Central memory CD8-positive, alpha-beta T cell (primary cell): ENCODE results near the gene PTGDS.
A peak's percentile ranks its signal among the peaks of the same experiment; 100 is the strongest.

Source experiments
- ATAC-seq: fragments of 150-1000 bp; cut with Tn5 transposase; replicated peaks from 2 replicates; pipeline ENCODE4 v1.10.0; 2022; ENCODE audit warnings: mild to moderate bottlenecking, moderate FRiP score, moderate number of reproducible peaks; ENCODE audit not compliant: poor library complexity, severe bottlenecking; ENCODE audit errors: extremely low read depth
- DNase-seq, 2 donors: peaks; one replicate each; pipeline ENCODE4 v3.0.0; 2021; ENCODE audit warnings: low spot score in 2 of 2
- H3K27ac Mint-ChIP-seq: one replicate; pipeline ENCODE4 v1.8.0; 2022; ENCODE audit warnings: low read depth, mild to moderate bottlenecking, moderate library complexity, mixed read lengths
- H3K27me3 Mint-ChIP-seq: one replicate; pipeline ENCODE4 v1.8.0; 2022; ENCODE audit warnings: mixed read lengths
- H3K36me3 Mint-ChIP-seq: one replicate; pipeline ENCODE4 v1.8.0; 2022; ENCODE audit warnings: mild to moderate bottlenecking, moderate library complexity, mixed read lengths; ENCODE audit not compliant: insufficient read depth
- H3K4me1 Mint-ChIP-seq: one replicate; pipeline ENCODE4 v1.8.0; 2022; ENCODE audit warnings: mixed read lengths
- H3K4me3 Mint-ChIP-seq: one replicate; pipeline ENCODE4 v1.8.0; 2022; ENCODE audit warnings: mild to moderate bottlenecking, moderate library complexity, mixed read lengths
- H3K9me3 Mint-ChIP-seq: one replicate; pipeline ENCODE4 v1.8.0; 2022; ENCODE audit warnings: mixed read lengths

Gene PTGDS

GRCh38 chr9:136955943-136956335 is 21.4 kb upstream of the PTGDS start:
- Mint-ChIP-seq H3K4me1 (peaks cover 35% of the 10 kb centered on the region), H3K27ac (no peak overlapping the region), H3K36me3 (peaks cover 2% of the 10 kb centered on the region)

DNA sequence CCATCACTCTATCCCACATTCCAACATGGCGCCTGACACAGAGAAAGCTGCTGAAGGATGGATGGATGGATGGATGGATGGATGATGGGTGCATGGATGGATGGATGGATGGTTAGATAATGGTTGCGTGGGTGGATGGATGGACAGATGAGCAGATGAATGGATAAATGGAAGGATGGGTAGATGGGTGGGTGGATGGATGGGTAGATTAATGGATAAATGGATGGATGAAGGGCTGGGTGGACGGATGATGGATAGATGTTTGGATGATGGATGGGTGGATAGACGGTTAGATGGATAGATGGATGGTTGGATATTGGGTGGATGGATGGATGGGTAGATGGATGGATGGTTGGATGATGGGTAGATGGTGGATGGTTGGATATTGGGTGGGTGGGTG is 20.7 kb upstream of the PTGDS start:
- Mint-ChIP-seq H3K36me3 (peaks cover 2% of the 10 kb centered on the region), H3K4me3 (no peak overlapping the region), H3K4me1 (peaks cover 40% of the 10 kb centered on the region), H3K27ac (no peak overlapping the region), H3K9me3 (no peaks in the 10 kb centered on the region), H3K27me3 (no peaks in the 10 kb centered on the region)
- DNase-seq (no peak), ATAC-seq (no peak)

More at GRCh38 chr9:136955943-136956335, 21.4 kb upstream of the PTGDS start:
- Mint-ChIP-seq H3K4me3 (no peak overlapping the region), H3K27me3 (no peaks in the 10 kb centered on the region), H3K9me3 (no peaks in the 10 kb centered on the region)
- ATAC-seq (no peak), DNase-seq (no peak)

DNA sequence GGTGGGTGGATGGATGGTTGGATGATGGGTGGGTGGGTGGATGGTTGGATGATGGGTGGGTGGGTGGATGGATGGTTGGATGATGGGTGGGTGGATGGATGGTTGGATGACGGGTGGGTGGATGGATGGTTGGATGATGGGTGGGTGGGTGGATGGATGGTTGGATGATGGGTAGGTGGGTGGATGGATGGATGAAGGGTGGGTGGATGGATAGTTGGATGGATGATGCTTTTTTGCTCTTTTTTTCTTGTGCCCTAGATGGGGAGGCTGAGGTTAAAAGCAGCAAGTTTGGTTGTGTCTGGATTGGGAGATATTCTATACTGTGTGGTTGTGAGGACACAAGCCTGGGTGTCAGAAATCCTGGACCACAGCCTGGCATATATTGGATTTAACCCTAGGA is 19.8 kb upstream of the PTGDS start:
- Mint-ChIP-seq H3K4me1 (peaks cover 47% of the 10 kb centered on the region), H3K36me3 (peaks cover 2% of the 10 kb centered on the region), H3K9me3 (no peaks in the 10 kb centered on the region), H3K27me3 (no peaks in the 10 kb centered on the region), H3K27ac (no peak overlapping the region), H3K4me3 (no peak overlapping the region)
- no peak for ATAC-seq
- no peak for DNase-seq

DNA sequence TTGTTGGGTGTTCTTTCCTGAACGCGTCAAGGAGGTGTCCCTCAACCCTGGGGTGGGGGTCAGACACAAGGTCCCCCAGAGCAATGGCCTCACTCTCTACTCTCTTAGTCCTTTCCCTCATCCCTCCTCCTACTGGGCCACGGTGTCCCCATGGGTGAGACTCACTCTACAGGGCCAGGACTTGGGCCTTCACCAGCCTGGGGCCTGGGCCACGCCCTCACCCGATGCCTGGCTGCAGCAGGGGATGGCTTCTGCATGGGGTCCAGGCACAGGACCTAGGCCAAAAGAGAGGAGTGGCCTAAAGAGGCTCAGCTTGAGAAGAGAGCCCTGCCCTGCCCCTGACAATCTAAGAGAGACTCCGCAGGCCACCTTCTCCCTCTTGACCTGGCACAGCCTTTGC is 19.4 kb upstream of the PTGDS start:
- H3K27me3 Mint-ChIP-seq: no peaks in the 10 kb centered on the region
- no peak overlapping the region for H3K27ac Mint-ChIP-seq
- H3K4me3 Mint-ChIP-seq: no peak overlapping the region
- no peak for ATAC-seq
- peaks cover 51% of the 10 kb centered on the region for H3K4me1 Mint-ChIP-seq
- no peak for DNase-seq
- peaks cover 2% of the 10 kb centered on the region for H3K36me3 Mint-ChIP-seq
- no peaks in the 10 kb centered on the region for H3K9me3 Mint-ChIP-seq

DNA sequence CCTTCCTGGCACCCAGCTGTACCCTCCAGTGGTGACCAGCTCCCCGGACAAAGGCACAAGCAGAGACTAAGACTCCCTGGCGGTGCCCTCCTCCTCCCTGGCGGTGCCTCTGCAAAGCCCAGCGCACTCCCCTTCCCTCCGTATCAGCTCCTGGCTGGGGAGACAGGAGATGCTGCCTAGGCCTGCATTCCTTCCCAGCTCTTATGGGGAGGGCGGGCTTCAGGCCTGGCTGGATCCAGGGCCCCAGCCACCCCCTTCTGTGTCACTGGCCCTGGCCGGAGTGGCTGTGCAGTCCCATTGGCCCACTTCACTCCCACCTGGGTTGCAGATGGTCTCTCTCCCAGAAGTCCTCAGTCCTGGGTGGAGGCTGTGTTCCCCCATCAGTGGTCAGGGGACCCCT is 18.8 kb upstream of the PTGDS start:
- Mint-ChIP-seq H3K27ac (no peak overlapping the region), H3K4me3 (no peak overlapping the region), H3K27me3 (no peaks in the 10 kb centered on the region), H3K36me3 (peaks cover 2% of the 10 kb centered on the region), H3K4me1 (peaks cover 56% of the 10 kb centered on the region), H3K9me3 (no peaks in the 10 kb centered on the region)
- ATAC-seq (no peak), DNase-seq (no peak)

DNA sequence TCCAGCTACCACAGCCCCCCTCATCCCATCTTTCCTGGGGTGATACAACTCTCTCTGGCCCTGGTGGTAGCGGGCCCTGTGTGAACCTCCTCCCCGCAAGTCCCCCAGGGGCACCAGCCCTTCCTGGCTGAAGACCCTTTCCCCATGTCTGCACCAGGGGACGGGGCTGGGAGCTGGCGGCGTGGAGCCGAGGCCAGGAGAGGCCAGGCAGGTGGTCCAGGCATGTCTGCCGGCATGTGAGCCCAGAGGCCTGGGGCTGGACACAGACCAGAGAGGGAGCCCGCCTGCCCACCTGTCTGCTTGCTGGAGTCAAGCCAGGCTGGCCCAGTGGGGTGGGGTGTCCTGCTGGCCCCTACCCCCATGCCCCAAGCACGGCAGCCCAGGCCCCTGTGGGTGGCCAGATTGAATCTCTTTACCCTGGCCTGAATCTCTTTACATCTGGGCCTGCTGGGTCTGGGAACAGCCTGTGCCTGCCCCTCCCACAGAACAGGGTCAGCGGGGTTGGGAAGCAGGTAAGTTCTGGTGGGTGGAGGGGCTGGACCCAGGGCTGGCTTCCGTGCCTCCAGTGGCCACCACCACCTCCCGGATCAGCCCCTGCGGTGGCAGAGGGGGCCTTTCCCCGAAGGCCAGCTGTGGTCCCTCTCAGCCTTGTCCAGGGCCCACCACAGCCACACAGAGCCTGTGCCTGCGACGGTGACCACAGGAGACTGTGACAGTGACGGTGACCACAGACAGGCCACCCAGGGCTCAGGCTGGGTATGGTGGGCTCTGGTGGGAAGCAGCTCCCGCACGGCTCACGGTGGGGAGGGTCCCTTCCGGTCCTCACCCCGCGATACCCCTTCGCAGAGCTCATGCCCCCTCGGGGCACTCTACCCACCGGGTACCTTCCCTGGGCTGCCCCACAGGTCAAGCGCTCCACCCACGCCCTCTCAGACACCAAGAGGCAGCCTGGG is 18.1 kb upstream of the PTGDS start:
- H3K27me3 Mint-ChIP-seq: no peaks in the 10 kb centered on the region
- no peaks in the 10 kb centered on the region for H3K9me3 Mint-ChIP-seq
- peaks cover 56% of the 10 kb centered on the region for H3K4me1 Mint-ChIP-seq
- peaks cover 2% of the 10 kb centered on the region for H3K36me3 Mint-ChIP-seq
- no peak for DNase-seq
- H3K4me3 Mint-ChIP-seq: peak overlapping the region; percentile 76
- ATAC-seq: no peak
- H3K27ac Mint-ChIP-seq: peak overlapping the region; percentile 87

DNA sequence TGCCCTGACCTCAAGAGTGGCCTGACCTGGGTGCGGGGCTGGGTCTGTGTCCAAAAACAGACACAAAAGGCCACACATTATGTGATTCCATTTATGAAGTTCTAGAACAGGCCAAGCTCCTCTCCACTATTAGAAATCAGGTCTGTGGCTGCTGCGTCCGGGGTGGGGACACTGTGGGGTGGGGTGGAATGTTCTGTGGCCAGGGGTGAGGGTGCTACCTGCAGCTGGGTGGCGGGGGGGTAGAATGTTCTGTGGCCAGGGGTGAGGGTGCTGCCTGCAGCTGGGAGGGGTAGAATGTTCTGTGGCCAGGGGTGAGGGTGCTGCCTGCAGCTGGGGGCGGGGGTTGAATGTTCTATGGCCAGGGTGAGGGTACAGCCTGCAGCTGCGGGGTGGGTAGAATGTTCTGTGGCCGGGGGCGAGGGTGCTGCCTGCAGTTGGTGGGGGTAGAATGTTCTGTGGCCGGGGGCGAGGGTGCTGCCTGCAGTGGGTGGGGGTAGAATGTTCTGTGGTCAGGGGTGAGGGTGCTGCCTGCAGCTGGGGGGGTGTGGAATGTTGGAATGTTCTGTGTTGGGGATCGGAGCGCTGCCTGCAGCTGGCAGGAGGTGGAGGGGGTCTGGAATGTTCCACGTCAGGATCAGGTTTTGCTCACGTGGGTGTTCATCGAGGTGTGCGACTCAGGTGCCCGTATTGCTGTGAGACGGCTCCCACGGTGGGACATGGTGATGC is 16.9 kb upstream of the PTGDS start:
- H3K27me3 Mint-ChIP-seq: no peaks in the 10 kb centered on the region
- peak overlapping the region; percentile 87 for H3K27ac Mint-ChIP-seq
- ATAC-seq (peak; percentile 87), DNase-seq (peak in 1 of 2 donors; percentile 58)
- no peaks in the 10 kb centered on the region for H3K9me3 Mint-ChIP-seq
- peak overlapping the region; percentile 76 for H3K4me3 Mint-ChIP-seq
- H3K36me3 Mint-ChIP-seq: peaks cover 2% of the 10 kb centered on the region
- H3K4me1 Mint-ChIP-seq: peaks cover 57% of the 10 kb centered on the region

- H3K27me3 Mint-ChIP-seq: no peaks in the 10 kb centered on the region
- H3K4me1 Mint-ChIP-seq: peaks cover 62% of the 10 kb centered on the region
- ATAC-seq: no peak
- H3K9me3 Mint-ChIP-seq: no peaks in the 10 kb centered on the region
- DNase-seq: no peak
- H3K27ac Mint-ChIP-seq: no peak overlapping the region
- H3K4me3 Mint-ChIP-seq: peak overlapping the region; percentile 76
- H3K36me3 Mint-ChIP-seq: peaks cover 5% of the 10 kb centered on the region
Measured at GRCh38 chr9:136960938-136961275, 16.4 kb upstream of the PTGDS start.

GRCh38 chr9:136961279-136962065 is 15.8 kb upstream of the PTGDS start:
- H3K4me1 Mint-ChIP-seq: peaks cover 67% of the 10 kb centered on the region
- DNase-seq (no peak), ATAC-seq (no peak)
- H3K27ac Mint-ChIP-seq: peak overlapping the region; percentile 65
- peak overlapping the region; percentile 76 for H3K4me3 Mint-ChIP-seq
- H3K27me3 Mint-ChIP-seq: no peaks in the 10 kb centered on the region
- H3K36me3 Mint-ChIP-seq: peaks cover 7% of the 10 kb centered on the region
- H3K9me3 Mint-ChIP-seq: no peaks in the 10 kb centered on the region

DNA sequence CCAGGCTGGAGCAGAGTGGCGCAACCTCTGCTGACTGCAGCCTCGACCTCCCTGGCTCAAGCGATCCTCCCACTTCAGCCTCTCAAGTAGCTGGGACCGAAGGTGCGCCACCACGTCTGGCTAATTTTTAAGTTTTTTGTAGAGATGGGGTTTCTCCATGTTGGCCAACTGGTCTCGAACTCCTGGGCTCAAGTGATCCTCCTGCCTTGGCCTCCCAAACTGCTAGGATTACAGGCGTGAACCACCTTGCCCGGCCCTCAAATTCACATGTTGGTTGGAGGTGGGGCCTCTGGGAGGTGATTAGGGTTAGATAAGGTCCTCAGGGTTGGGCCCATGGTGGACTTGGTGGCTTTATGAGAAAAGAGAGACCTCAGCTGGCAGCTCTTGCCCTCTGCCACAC is 15.1 kb upstream of the PTGDS start:
- no peaks in the 10 kb centered on the region for H3K27me3 Mint-ChIP-seq
- peaks cover 8% of the 10 kb centered on the region for H3K36me3 Mint-ChIP-seq
- peak overlapping the region; percentile 25 for H3K4me3 Mint-ChIP-seq
- ATAC-seq: no peak
- peaks cover 71% of the 10 kb centered on the region for H3K4me1 Mint-ChIP-seq
- DNase-seq: no peak
- no peaks in the 10 kb centered on the region for H3K9me3 Mint-ChIP-seq
- H3K27ac Mint-ChIP-seq: peak overlapping the region; percentile 65

- ATAC-seq (no peak), DNase-seq (no peak)
- no peak overlapping the region for H3K27ac Mint-ChIP-seq
- H3K36me3 Mint-ChIP-seq: peaks cover 11% of the 10 kb centered on the region
- no peaks in the 10 kb centered on the region for H3K27me3 Mint-ChIP-seq
- H3K4me3 Mint-ChIP-seq: peak overlapping the region; percentile 13
- no peaks in the 10 kb centered on the region for H3K9me3 Mint-ChIP-seq
- peaks cover 72% of the 10 kb centered on the region for H3K4me1 Mint-ChIP-seq
Measured at GRCh38 chr9:136962701-136963248, 14.5 kb upstream of the PTGDS start.

- Mint-ChIP-seq H3K27me3 (no peaks in the 10 kb centered on the region), H3K9me3 (no peaks in the 10 kb centered on the region), H3K4me3 (peak overlapping the region; percentile 13), H3K36me3 (peaks cover 12% of the 10 kb centered on the region), H3K27ac (no peak overlapping the region), H3K4me1 (peaks cover 66% of the 10 kb centered on the region)
- DNase-seq: no peak
- no peak for ATAC-seq
Measured at GRCh38 chr9:136963341-136963740, 14.0 kb upstream of the PTGDS start.
